ENCODE results near the gene ALG8.
"Not testable (repeated sequence)": the region's sequence is repeated elsewhere in the genome, so short reads cannot be mapped to it uniquely, and the experiment has no call there.

Gene ALG8

GRCh38 chr11:78139422-78140391, at the start of gene ALG8:
Gene ALG8 (minus strand): TSS chr11:78139626. CDS start chr11:78139588, 38 bp downstream.
- CTCF ChIA-PET, result interaction anchor here (0.6 to 1.9 kb wide), 7 partner anchors 88 to 963 kb away, joined by 3 to 8 read pairs (median 4); partner anchors contain the start of gene GAB2
- peaks cover 32% of the 10 kb centered on the region for H3K36me3 Mint-ChIP-seq

GRCh38 chr11:78188286-78189173, 49.1 kb upstream of the ALG8 start, which contains the start of the genes KCTD21 and USP35:
Gene KCTD21 (minus strand): TSS chr11:78188626. CDS start chr11:78174554, 14,072 bp downstream.
Gene USP35 (plus strand): TSS chr11:78188919. CDS start chr11:78196246, 7,327 bp downstream.
- Mint-ChIP-seq H3K4me1 (peaks cover 51% of the 10 kb centered on the region), H3K36me3 (peaks cover 16% of the 10 kb centered on the region), H3K27ac (peak within 1 kb of the TSS; percentile 90), H3K9me3 (no peaks in the 10 kb centered on the region), H3K4me3 (peak within 1 kb of the TSS; percentile 91), H3K27me3 (no peaks in the 10 kb centered on the region)
- CTCF ChIA-PET, result interaction anchor here (0.6 to 1.3 kb wide), 4 partner anchors 23 to 243 kb away, joined by 3 to 4 read pairs (median 4); no protein-coding TSS in a partner anchor
- DNase-seq, result peak; percentile 96

More at GRCh38 chr11:78139422-78140391, at the start of gene ALG8:
- DNase-seq, result peak; percentile 97
- H3K4me1 Mint-ChIP-seq, result peaks cover 51% of the 10 kb centered on the region
- no peaks in the 10 kb centered on the region for H3K27me3 Mint-ChIP-seq
- H3K27ac Mint-ChIP-seq, result peak within 1 kb of the TSS; percentile 95
- H3K4me3 Mint-ChIP-seq, result peak within 1 kb of the TSS; percentile 96
- no peaks in the 10 kb centered on the region for H3K9me3 Mint-ChIP-seq

DNA sequence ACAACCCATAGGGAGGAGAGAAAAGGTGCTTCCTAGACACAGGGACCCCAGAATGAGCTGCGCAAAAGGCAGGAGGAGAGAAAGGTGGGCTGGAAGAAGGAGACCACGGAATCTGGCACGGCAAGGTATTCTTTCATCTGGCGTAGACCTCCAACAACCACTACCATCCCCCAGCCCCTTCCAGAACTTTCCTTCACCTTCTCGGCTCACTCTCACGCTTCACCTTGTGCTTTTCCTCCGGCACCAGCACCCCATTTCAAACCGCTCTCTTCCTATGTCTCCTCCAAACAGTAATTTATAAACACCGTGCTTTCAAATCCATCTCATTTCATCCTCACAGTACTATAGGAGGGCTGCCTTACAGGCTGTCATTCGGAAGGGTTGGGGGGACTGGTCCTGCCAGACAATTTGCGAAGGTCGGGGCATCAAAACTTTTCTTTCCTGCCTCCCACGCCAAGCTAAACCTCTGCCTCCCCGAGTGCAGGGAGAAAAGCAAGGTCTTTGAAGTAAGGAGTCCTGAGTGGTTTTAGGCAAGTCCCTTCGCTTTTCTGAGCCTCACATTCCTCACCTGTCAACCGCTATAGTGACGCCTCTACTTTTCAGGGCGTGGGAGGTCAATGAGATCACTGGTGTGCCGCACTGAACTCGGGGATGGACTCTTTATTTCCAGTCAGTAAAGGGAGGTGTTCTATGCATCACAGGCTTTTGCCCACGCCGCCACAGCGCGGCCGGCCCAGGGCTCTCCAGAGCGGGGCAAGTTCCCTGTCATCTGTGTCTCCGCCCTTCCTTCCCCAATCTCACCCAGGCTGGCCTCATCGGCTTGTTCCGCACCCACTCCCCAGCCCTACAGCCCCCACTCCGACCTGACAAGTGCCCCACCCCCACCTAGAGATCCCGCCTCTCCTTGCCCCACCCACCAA, 48.2 kb upstream of the ALG8 start:
- Mint-ChIP-seq H3K4me3 (peak overlapping the region; percentile 91), H3K4me1 (peaks cover 48% of the 10 kb centered on the region), H3K27ac (peak overlapping the region; percentile 90), H3K9me3 (no peaks in the 10 kb centered on the region), H3K36me3 (peaks cover 17% of the 10 kb centered on the region), H3K27me3 (no peaks in the 10 kb centered on the region)
- DNase-seq, result no peak
- CTCF ChIA-PET, result interaction anchor here (1.2 to 1.3 kb wide), 3 partner anchors 40 to 244 kb away, joined by 3 to 4 read pairs (median 4); no protein-coding TSS in a partner anchor

GRCh38 chr11:78181185-78181584, 41.8 kb upstream of the ALG8 start:
- no peak for DNase-seq
- Mint-ChIP-seq H3K9me3 (peaks cover 16% of the 10 kb centered on the region), H3K4me3 (no peak overlapping the region), H3K4me1 (peaks cover 4% of the 10 kb centered on the region), H3K27ac (no peak overlapping the region), H3K36me3 (peaks cover 23% of the 10 kb centered on the region), H3K27me3 (no peaks in the 10 kb centered on the region)
- CTCF ChIA-PET, result no interaction called here

GRCh38 chr11:78180751-78181150, 41.3 kb upstream of the ALG8 start:
- no peaks in the 10 kb centered on the region for H3K27me3 Mint-ChIP-seq
- no peak overlapping the region for H3K4me3 Mint-ChIP-seq
- DNase-seq, result no peak
- H3K4me1 Mint-ChIP-seq, result peaks cover 4% of the 10 kb centered on the region
- H3K27ac Mint-ChIP-seq, result no peak overlapping the region
- H3K9me3 Mint-ChIP-seq, result peaks cover 18% of the 10 kb centered on the region
- CTCF ChIA-PET, result no interaction called here
- peaks cover 25% of the 10 kb centered on the region for H3K36me3 Mint-ChIP-seq

DNA sequence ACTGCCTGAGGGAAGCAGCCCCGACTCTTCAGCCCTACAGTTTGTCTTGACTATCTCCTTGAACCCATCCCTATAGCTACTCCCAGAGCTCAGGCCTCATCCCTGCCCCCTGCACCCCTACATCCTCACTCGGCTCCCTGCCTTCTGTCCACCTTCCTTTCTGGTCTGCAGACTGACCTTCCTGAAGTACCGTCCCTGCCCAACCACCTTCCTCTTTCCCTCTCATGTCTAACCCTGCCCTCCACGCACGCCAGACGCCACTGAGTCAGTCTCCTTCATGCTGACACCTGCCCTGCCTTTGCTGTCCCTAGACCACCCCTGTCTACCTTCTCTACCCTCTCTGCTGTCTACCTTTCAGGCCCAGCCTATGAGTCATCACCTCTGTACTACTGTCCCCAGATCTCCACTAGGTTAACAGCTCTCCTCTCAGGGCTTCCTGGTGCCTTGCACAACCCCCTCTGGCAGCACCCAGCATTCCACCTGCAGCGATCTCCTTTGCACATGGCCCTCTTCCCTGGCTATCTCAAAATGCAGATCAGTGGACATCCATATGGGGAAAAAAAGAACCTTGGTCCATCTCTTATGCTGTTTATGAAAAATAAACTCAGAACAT, 40.1 kb upstream of the ALG8 start:
- H3K4me3 Mint-ChIP-seq, result no peak overlapping the region
- H3K9me3 Mint-ChIP-seq, result peaks cover 18% of the 10 kb centered on the region
- no peak for DNase-seq
- H3K36me3 Mint-ChIP-seq, result peaks cover 28% of the 10 kb centered on the region
- peaks cover 4% of the 10 kb centered on the region for H3K4me1 Mint-ChIP-seq
- no peaks in the 10 kb centered on the region for H3K27me3 Mint-ChIP-seq
- CTCF ChIA-PET, result interaction anchor here (1.3 kb wide), 1 partner anchor 14 kb away, joined by 3 read pairs; no protein-coding TSS in a partner anchor
- no peak overlapping the region for H3K27ac Mint-ChIP-seq

DNA sequence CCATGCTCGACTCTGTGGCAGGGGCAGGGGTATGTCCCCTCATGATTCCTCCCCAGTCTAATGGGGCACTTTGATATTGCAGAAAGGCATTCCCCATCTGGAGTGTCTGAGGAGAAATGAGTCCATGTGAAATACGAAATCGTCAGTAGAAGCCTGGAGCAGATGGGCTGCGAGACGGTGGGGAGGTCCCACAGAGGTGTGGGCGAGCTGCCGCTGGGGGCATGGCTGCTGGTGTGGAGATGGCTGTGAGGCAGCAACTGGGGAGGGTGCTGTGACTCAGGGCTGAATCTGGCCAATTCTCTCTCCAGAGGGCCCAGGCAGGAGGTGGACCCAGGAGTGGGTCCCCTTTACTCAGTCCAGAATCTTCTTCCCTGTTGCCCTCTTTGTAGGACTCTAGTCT, 37.8 kb upstream of the ALG8 start:
- Mint-ChIP-seq H3K4me1 (no peaks in the 10 kb centered on the region), H3K9me3 (peaks cover 18% of the 10 kb centered on the region), H3K36me3 (peaks cover 34% of the 10 kb centered on the region), H3K27ac (no peak overlapping the region), H3K27me3 (no peaks in the 10 kb centered on the region), H3K4me3 (no peak overlapping the region)
- no peak for DNase-seq
- CTCF ChIA-PET, result no interaction called here

- H3K4me3 Mint-ChIP-seq, result no peak overlapping the region
- no peak overlapping the region for H3K27ac Mint-ChIP-seq
- H3K4me1 Mint-ChIP-seq, result no peaks in the 10 kb centered on the region
- H3K36me3 Mint-ChIP-seq, result peaks cover 32% of the 10 kb centered on the region
- no peak for DNase-seq
- CTCF ChIA-PET, result no interaction called here
- peaks cover 18% of the 10 kb centered on the region for H3K9me3 Mint-ChIP-seq
- no peaks in the 10 kb centered on the region for H3K27me3 Mint-ChIP-seq
These were observed 37.2 kb upstream of the ALG8 start for GRCh38 chr11:78176605-78177141.

- H3K4me1 Mint-ChIP-seq, H3K27ac Mint-ChIP-seq, CTCF ChIA-PET, H3K27me3 Mint-ChIP-seq, DNase-seq, H3K4me3 Mint-ChIP-seq: not testable (repeated sequence)
- peaks cover 13% of the 10 kb centered on the region for H3K9me3 Mint-ChIP-seq
- H3K36me3 Mint-ChIP-seq, result peaks cover 27% of the 10 kb centered on the region
These were observed 36.4 kb upstream of the ALG8 start for GRCh38 chr11:78175862-78176261.

- no peak overlapping the region for H3K4me3 Mint-ChIP-seq
- CTCF ChIA-PET, result no interaction called here
- DNase-seq, result no peak
- peaks cover 5% of the 10 kb centered on the region for H3K9me3 Mint-ChIP-seq
- no peaks in the 10 kb centered on the region for H3K4me1 Mint-ChIP-seq
- H3K36me3 Mint-ChIP-seq, result peaks cover 18% of the 10 kb centered on the region
- no peaks in the 10 kb centered on the region for H3K27me3 Mint-ChIP-seq
- H3K27ac Mint-ChIP-seq, result no peak overlapping the region
These were observed 32.5 kb upstream of the ALG8 start for GRCh38 chr11:78171951-78172350.

- CTCF ChIA-PET, result no interaction called here
- Mint-ChIP-seq H3K36me3 (peaks cover 18% of the 10 kb centered on the region), H3K4me3 (no peak overlapping the region), H3K27me3 (no peaks in the 10 kb centered on the region), H3K27ac (no peak overlapping the region), H3K4me1 (no peaks in the 10 kb centered on the region), H3K9me3 (peaks cover under 1% of the 10 kb centered on the region)
- no peak for DNase-seq
These were observed 31.6 kb upstream of the ALG8 start for GRCh38 chr11:78170874-78171549.

- CTCF ChIA-PET, result no interaction called here
- H3K27ac Mint-ChIP-seq, result no peak overlapping the region
- DNase-seq, result no peak
- peaks cover 16% of the 10 kb centered on the region for H3K36me3 Mint-ChIP-seq
- no peaks in the 10 kb centered on the region for H3K4me1 Mint-ChIP-seq
- no peaks in the 10 kb centered on the region for H3K27me3 Mint-ChIP-seq
- no peak overlapping the region for H3K4me3 Mint-ChIP-seq
- H3K9me3 Mint-ChIP-seq, result no peaks in the 10 kb centered on the region
These were observed 31.0 kb upstream of the ALG8 start for GRCh38 chr11:78170413-78170812.

Data from activated naive CD4-positive, alpha-beta T cell treated with anti-CD3 and anti-CD28 coated beads, Interleukin-2, amount 10 ng/mL, durations not matched to agents 7 days and 5 days (primary cell).